ENCODE data around the gene HIC2. TPM values are rescaled to one million over a fixed set of nuclear protein-coding genes. Genes with fewer than 3 reads are reported as not detected.
"Not testable (repeated sequence)": the region's sequence is repeated elsewhere in the genome, so short reads cannot be mapped to it uniquely, and the experiment has no call there.

HIC2 gene
- total and polyA plus RNA-seq, 2 of the 13 experiments (the other 11 are each of a cell fraction or from before 2014, with no cell fraction given): 5.0 to 13.7 TPM

GRCh38 chr22:21438013-21438412 lies 20.8 kb downstream of the HIC2 start:
- H4K20me1 ChIP-seq (ENCODE audit: insufficient read depth, low read length); ATAC-seq; H3K9ac ChIP-seq (ENCODE audit: insufficient read depth, low read depth, low read length); POLR2A ChIA-PET; CTCF ChIA-PET (ENCODE audit: low intra/inter-chr PET ratio, low total read pairs); in situ Hi-C loops (cut with HindIII; ENCODE audit: extremely low pct_ligation_motif_present, low pct_unique_long_range_greater_than_20kb); H3K9me3 ChIP-seq (ENCODE audit: low read length); H3K27me3 ChIP-seq (ENCODE audit: control insufficient read depth in 1 of 2, insufficient read depth in 2 of 2, low read length in 2 of 2); DNase-seq (ENCODE audit: low spot score); H3K4me1 ChIP-seq (ENCODE audit: insufficient read depth, low read length); H2AFZ ChIP-seq (ENCODE audit: low read length); H3K4me2 ChIP-seq (ENCODE audit: low read depth, low read length); H3K4me3 ChIP-seq (replicated peaks in 1 of 3; ENCODE audit: insufficient read depth in 1 of 3, low read depth in 2 of 3, low read length in 3 of 3); FAIRE-seq; intact Hi-C loops (cut with micrococcal nuclease; ENCODE audit: unreplicated experiment); H3K27ac ChIP-seq (ENCODE audit: extremely low read length, insufficient read depth, low read length); BruUV-seq (replicated peaks); H3K79me2 ChIP-seq (ENCODE audit: insufficient read depth, low read length); H3K36me3 ChIP-seq (replicated peaks in 1 of 2; ENCODE audit: control insufficient read depth in 1 of 2, insufficient read depth in 2 of 2, low read length in 2 of 2): not testable (repeated sequence)
- WGBS (ENCODE audit: low lambda C conversion rate): 100% methylated on average over 2 of the region's 6 CpGs

- H3K9ac ChIP-seq (ENCODE audit: insufficient read depth, low read depth, low read length); in situ Hi-C loops (cut with HindIII; ENCODE audit: extremely low pct_ligation_motif_present, low pct_unique_long_range_greater_than_20kb); ATAC-seq; H3K79me2 ChIP-seq (ENCODE audit: insufficient read depth, low read length); H2AFZ ChIP-seq (ENCODE audit: low read length); CTCF ChIA-PET (ENCODE audit: low intra/inter-chr PET ratio, low total read pairs); intact Hi-C loops (cut with micrococcal nuclease; ENCODE audit: unreplicated experiment); POLR2A ChIA-PET; H3K4me2 ChIP-seq (ENCODE audit: low read depth, low read length); BruUV-seq (replicated peaks); H4K20me1 ChIP-seq (ENCODE audit: insufficient read depth, low read length); H3K27me3 ChIP-seq (ENCODE audit: control insufficient read depth in 1 of 2, insufficient read depth in 2 of 2, low read length in 2 of 2); DNase-seq (ENCODE audit: low spot score); H3K9me3 ChIP-seq (ENCODE audit: low read length); H3K4me3 ChIP-seq (replicated peaks in 1 of 3; ENCODE audit: insufficient read depth in 1 of 3, low read depth in 2 of 3, low read length in 3 of 3); H3K27ac ChIP-seq (ENCODE audit: extremely low read length, insufficient read depth, low read length); FAIRE-seq: not testable (repeated sequence)
- H3K4me1 ChIP-seq (ENCODE audit: insufficient read depth, low read length): peaks cover 15% of the 10 kb centered on the region
- peaks cover 6 to 17% of the 10 kb centered on the region in 2 experiments; a peak in 4 of 5 replicates for H3K36me3 ChIP-seq (replicated peaks in 1 of 2; ENCODE audit: control insufficient read depth in 1 of 2, insufficient read depth in 2 of 2, low read length in 2 of 2)
- no CpG with 5 or more reads among the region's 10 CpGs for WGBS (ENCODE audit: low lambda C conversion rate)
Measured at GRCh38 chr22:21440018-21440636, 23.0 kb downstream of the HIC2 start.

- DNase-seq (ENCODE audit: low spot score); H3K27ac ChIP-seq (ENCODE audit: extremely low read length, insufficient read depth, low read length); in situ Hi-C loops (cut with HindIII; ENCODE audit: extremely low pct_ligation_motif_present, low pct_unique_long_range_greater_than_20kb); H3K9ac ChIP-seq (ENCODE audit: insufficient read depth, low read depth, low read length); FAIRE-seq; H4K20me1 ChIP-seq (ENCODE audit: insufficient read depth, low read length); ATAC-seq; BruUV-seq (replicated peaks); H3K27me3 ChIP-seq (ENCODE audit: control insufficient read depth in 1 of 2, insufficient read depth in 2 of 2, low read length in 2 of 2); POLR2A ChIA-PET; H3K4me2 ChIP-seq (ENCODE audit: low read depth, low read length); H3K79me2 ChIP-seq (ENCODE audit: insufficient read depth, low read length); H3K9me3 ChIP-seq (ENCODE audit: low read length); H3K4me3 ChIP-seq (replicated peaks in 1 of 3; ENCODE audit: insufficient read depth in 1 of 3, low read depth in 2 of 3, low read length in 3 of 3); CTCF ChIA-PET (ENCODE audit: low intra/inter-chr PET ratio, low total read pairs); intact Hi-C loops (cut with micrococcal nuclease; ENCODE audit: unreplicated experiment); H2AFZ ChIP-seq (ENCODE audit: low read length): not testable (repeated sequence)
- Histone ChIP-seq H3K36me3 (replicated peaks in 1 of 2; ENCODE audit: control insufficient read depth in 1 of 2, insufficient read depth in 2 of 2, low read length in 2 of 2) (peaks cover 6 to 22% of the 10 kb centered on the region in 2 experiments; a peak in 4 of 5 replicates), H3K4me1 (ENCODE audit: insufficient read depth, low read length) (peaks cover 15% of the 10 kb centered on the region)
- no CpG with 5 or more reads among the region's 16 CpGs for WGBS (ENCODE audit: low lambda C conversion rate)
Measured at GRCh38 chr22:21440676-21441075, 23.5 kb downstream of the HIC2 start.

GRCh38 chr22:21441170-21441569 lies 24.0 kb downstream of the HIC2 start:
- FAIRE-seq; in situ Hi-C loops (cut with HindIII; ENCODE audit: extremely low pct_ligation_motif_present, low pct_unique_long_range_greater_than_20kb): not testable (repeated sequence)

More at GRCh38 chr22:21441170-21441569, 24.0 kb downstream of the HIC2 start:
- H2AFZ ChIP-seq (ENCODE audit: low read length); BruUV-seq (replicated peaks); POLR2A ChIA-PET; ATAC-seq; H3K4me2 ChIP-seq (ENCODE audit: low read depth, low read length); H3K27ac ChIP-seq (ENCODE audit: extremely low read length, insufficient read depth, low read length); DNase-seq (ENCODE audit: low spot score); CTCF ChIA-PET (ENCODE audit: low intra/inter-chr PET ratio, low total read pairs); H3K9ac ChIP-seq (ENCODE audit: insufficient read depth, low read depth, low read length); H3K4me3 ChIP-seq (replicated peaks in 1 of 3; ENCODE audit: insufficient read depth in 1 of 3, low read depth in 2 of 3, low read length in 3 of 3); H3K27me3 ChIP-seq (ENCODE audit: control insufficient read depth in 1 of 2, insufficient read depth in 2 of 2, low read length in 2 of 2); H3K9me3 ChIP-seq (ENCODE audit: low read length); H4K20me1 ChIP-seq (ENCODE audit: insufficient read depth, low read length); H3K79me2 ChIP-seq (ENCODE audit: insufficient read depth, low read length); intact Hi-C loops (cut with micrococcal nuclease; ENCODE audit: unreplicated experiment): not testable (repeated sequence)
- WGBS (ENCODE audit: low lambda C conversion rate): 100% methylated on average over 2 of the region's 6 CpGs
- Histone ChIP-seq H3K36me3 (replicated peaks in 1 of 2; ENCODE audit: control insufficient read depth in 1 of 2, insufficient read depth in 2 of 2, low read length in 2 of 2) (peaks cover 10 to 27% of the 10 kb centered on the region in 2 experiments; a peak in 4 of 5 replicates), H3K4me1 (ENCODE audit: insufficient read depth, low read length) (peaks cover 15% of the 10 kb centered on the region)

Data from HepG2 (cell line).